Measurements from ENCODE around the gene BTBD9.

Gene BTBD9

GRCh38 chr6:38169221-38169976 lies 470.3 kb downstream of the BTBD9 start:
- no peaks in the 10 kb centered on the region for H3K9me3 ChIP-seq (ENCODE audit: control insufficient read depth, low read length)
- DNase-seq = no peak
- WGBS = 91% methylated on average over 16 of the region's 20 CpGs

GRCh38 chr6:38168699-38169098 lies 471.0 kb downstream of the BTBD9 start:
- peaks cover 14% of the 10 kb centered on the region for H3K4me1 ChIP-seq (ENCODE audit: control insufficient read depth, insufficient read depth, low read depth, low read length)
- peaks cover 1% of the 10 kb centered on the region for H3K79me1 ChIP-seq (replicated peaks; ENCODE audit: low read length, poor library complexity, severe bottlenecking)
- no peak overlapping the region for H2AK5ac ChIP-seq (ENCODE audit: low read length, severe bottlenecking)
- H3K18ac ChIP-seq (ENCODE audit: low read depth in 1 of 2, low read length in 2 of 2) = no peak overlapping the region
- no peak overlapping the region for H3K4me3 ChIP-seq (ENCODE audit: insufficient read depth in 1 of 2, low read depth in 1 of 2, low read length in 2 of 2)
- H3K14ac ChIP-seq (ENCODE audit: low read length in 2 of 2) = no peak overlapping the region
- no peak overlapping the region for H2BK5ac ChIP-seq (ENCODE audit: low read depth, low read length, poor library complexity, severe bottlenecking)
- no peak overlapping the region for H3K4me2 ChIP-seq (ENCODE audit: low read length, poor library complexity, severe bottlenecking)
- H2BK12ac ChIP-seq (ENCODE audit: low read length in 2 of 2) = no peak overlapping the region
- no peak for DNase-seq
- H3K23ac ChIP-seq (ENCODE audit: low read length in 2 of 2) = no peak overlapping the region
- H3K9me3 ChIP-seq (ENCODE audit: control insufficient read depth, low read length) = no peaks in the 10 kb centered on the region
- H2BK15ac ChIP-seq (ENCODE audit: low read depth, poor library complexity, severe bottlenecking) = no peak overlapping the region
- no peak overlapping the region for H3K9ac ChIP-seq (ENCODE audit: low read length)
- no peak overlapping the region for H3K27ac ChIP-seq (ENCODE audit: low read length, poor library complexity, severe bottlenecking)
- no peak overlapping the region for H4K8ac ChIP-seq (ENCODE audit: low read length)
- no peak overlapping the region for H2BK120ac ChIP-seq (ENCODE audit: low read depth, low read length)
- H3K27me3 ChIP-seq (ENCODE audit: control insufficient read depth in 1 of 2, insufficient read depth in 1 of 2, low read length in 2 of 2) = no peaks in the 10 kb centered on the region
- no peak overlapping the region for H3K4ac ChIP-seq (ENCODE audit: low read depth in 1 of 2, low read length in 2 of 2)
- peaks cover 7 to 14% of the 10 kb centered on the region in 2 experiments for H3K36me3 ChIP-seq (ENCODE audit: control insufficient read depth in 1 of 2, insufficient read depth in 2 of 2, low read depth in 1 of 2, low read length in 2 of 2)
- 93% methylated on average over 8 of the region's 8 CpGs for WGBS
- H4K91ac ChIP-seq (ENCODE audit: low read length) = no peak overlapping the region
- H2AFZ ChIP-seq (ENCODE audit: low read depth, low read length) = no peak overlapping the region

More at GRCh38 chr6:38169221-38169976, 470.3 kb downstream of the BTBD9 start:
- H2BK120ac ChIP-seq (ENCODE audit: low read depth, low read length) = no peak overlapping the region
- H3K79me1 ChIP-seq (replicated peaks; ENCODE audit: low read length, poor library complexity, severe bottlenecking) = peaks cover 1% of the 10 kb centered on the region
- no peak overlapping the region for H3K4me2 ChIP-seq (ENCODE audit: low read length, poor library complexity, severe bottlenecking)
- no peak overlapping the region for H3K4ac ChIP-seq (ENCODE audit: low read depth in 1 of 2, low read length in 2 of 2)
- no peak overlapping the region for H3K27ac ChIP-seq (ENCODE audit: low read length, poor library complexity, severe bottlenecking)
- H4K8ac ChIP-seq (ENCODE audit: low read length) = no peak overlapping the region
- H3K9ac ChIP-seq (ENCODE audit: low read length) = no peak overlapping the region
- no peak overlapping the region for H3K18ac ChIP-seq (ENCODE audit: low read depth in 1 of 2, low read length in 2 of 2)
- H3K27me3 ChIP-seq (ENCODE audit: control insufficient read depth in 1 of 2, insufficient read depth in 1 of 2, low read length in 2 of 2) = no peaks in the 10 kb centered on the region
- peaks cover 14% of the 10 kb centered on the region for H3K4me1 ChIP-seq (ENCODE audit: control insufficient read depth, insufficient read depth, low read depth, low read length)
- no peak overlapping the region for H2BK15ac ChIP-seq (ENCODE audit: low read depth, poor library complexity, severe bottlenecking)
- no peak overlapping the region for H2BK12ac ChIP-seq (ENCODE audit: low read length in 2 of 2)
- no peak overlapping the region for H2AFZ ChIP-seq (ENCODE audit: low read depth, low read length)
- H2BK5ac ChIP-seq (ENCODE audit: low read depth, low read length, poor library complexity, severe bottlenecking) = no peak overlapping the region
- H3K23ac ChIP-seq (ENCODE audit: low read length in 2 of 2) = no peak overlapping the region
- H3K36me3 ChIP-seq (ENCODE audit: control insufficient read depth in 1 of 2, insufficient read depth in 2 of 2, low read depth in 1 of 2, low read length in 2 of 2) = peaks cover 13 to 19% of the 10 kb centered on the region in 2 experiments
- no peak overlapping the region for H3K4me3 ChIP-seq (ENCODE audit: insufficient read depth in 1 of 2, low read depth in 1 of 2, low read length in 2 of 2)
- H2AK5ac ChIP-seq (ENCODE audit: low read length, severe bottlenecking) = no peak overlapping the region
- H3K14ac ChIP-seq (ENCODE audit: low read length in 2 of 2) = no peak overlapping the region
- H4K91ac ChIP-seq (ENCODE audit: low read length) = no peak overlapping the region

GRCh38 chr6:38168126-38168525 lies 471.6 kb downstream of the BTBD9 start:
- Histone ChIP-seq H3K4ac (ENCODE audit: low read depth in 1 of 2, low read length in 2 of 2) (no peak overlapping the region), H3K4me1 (ENCODE audit: control insufficient read depth, insufficient read depth, low read depth, low read length) (peaks cover 14% of the 10 kb centered on the region)
- no peak for DNase-seq

GRCh38 chr6:38167598-38167997 lies 472.1 kb downstream of the BTBD9 start:
- Histone ChIP-seq H3K27ac (ENCODE audit: low read length, poor library complexity, severe bottlenecking) (no peak overlapping the region), H3K4ac (ENCODE audit: low read depth in 1 of 2, low read length in 2 of 2) (no peak overlapping the region), H3K23ac (ENCODE audit: low read length in 2 of 2) (no peak overlapping the region), H3K27me3 (ENCODE audit: control insufficient read depth in 1 of 2, insufficient read depth in 1 of 2, low read length in 2 of 2) (no peaks in the 10 kb centered on the region), H3K18ac (ENCODE audit: low read depth in 1 of 2, low read length in 2 of 2) (peak overlapping the region in 1 of 2 experiments; percentile 11), H3K36me3 (ENCODE audit: control insufficient read depth in 1 of 2, insufficient read depth in 2 of 2, low read depth in 1 of 2, low read length in 2 of 2) (peaks cover 0 to 17% of the 10 kb centered on the region in 2 experiments), H2BK120ac (ENCODE audit: low read depth, low read length) (no peak overlapping the region), H3K14ac (ENCODE audit: low read length in 2 of 2) (no peak overlapping the region), H3K9ac (ENCODE audit: low read length) (no peak overlapping the region), H4K8ac (ENCODE audit: low read length) (no peak overlapping the region), H2AK5ac (ENCODE audit: low read length, severe bottlenecking) (no peak overlapping the region), H3K4me2 (ENCODE audit: low read length, poor library complexity, severe bottlenecking) (no peak overlapping the region), H3K4me1 (ENCODE audit: control insufficient read depth, insufficient read depth, low read depth, low read length) (peaks cover 14% of the 10 kb centered on the region), H2BK12ac (ENCODE audit: low read length in 2 of 2) (no peak overlapping the region), H2AFZ (ENCODE audit: low read depth, low read length) (no peak overlapping the region), H2BK5ac (ENCODE audit: low read depth, low read length, poor library complexity, severe bottlenecking) (no peak overlapping the region), H3K9me3 (ENCODE audit: control insufficient read depth, low read length) (no peaks in the 10 kb centered on the region), H4K91ac (ENCODE audit: low read length) (no peak overlapping the region), H2BK15ac (ENCODE audit: low read depth, poor library complexity, severe bottlenecking) (no peak overlapping the region), H3K79me1 (replicated peaks; ENCODE audit: low read length, poor library complexity, severe bottlenecking) (peaks cover 3% of the 10 kb centered on the region), H3K4me3 (ENCODE audit: insufficient read depth in 1 of 2, low read depth in 1 of 2, low read length in 2 of 2) (no peak overlapping the region)
- DNase-seq = no peak
- 87% methylated on average over 11 of the region's 11 CpGs for WGBS

More at GRCh38 chr6:38168126-38168525, 471.6 kb downstream of the BTBD9 start:
- Histone ChIP-seq H3K18ac (ENCODE audit: low read depth in 1 of 2, low read length in 2 of 2) (peak overlapping the region in 1 of 2 experiments; percentile 11), H3K9me3 (ENCODE audit: control insufficient read depth, low read length) (no peaks in the 10 kb centered on the region), H2BK15ac (ENCODE audit: low read depth, poor library complexity, severe bottlenecking) (no peak overlapping the region), H4K91ac (ENCODE audit: low read length) (no peak overlapping the region), H2AFZ (ENCODE audit: low read depth, low read length) (no peak overlapping the region), H3K23ac (ENCODE audit: low read length in 2 of 2) (no peak overlapping the region), H2BK12ac (ENCODE audit: low read length in 2 of 2) (no peak overlapping the region), H3K27me3 (ENCODE audit: control insufficient read depth in 1 of 2, insufficient read depth in 1 of 2, low read length in 2 of 2) (no peaks in the 10 kb centered on the region), H3K27ac (ENCODE audit: low read length, poor library complexity, severe bottlenecking) (no peak overlapping the region), H3K36me3 (ENCODE audit: control insufficient read depth in 1 of 2, insufficient read depth in 2 of 2, low read depth in 1 of 2, low read length in 2 of 2) (peaks cover under 1 to 13% of the 10 kb centered on the region in 2 experiments), H3K14ac (ENCODE audit: low read length in 2 of 2) (no peak overlapping the region), H2BK5ac (ENCODE audit: low read depth, low read length, poor library complexity, severe bottlenecking) (no peak overlapping the region), H2AK5ac (ENCODE audit: low read length, severe bottlenecking) (no peak overlapping the region), H3K4me2 (ENCODE audit: low read length, poor library complexity, severe bottlenecking) (no peak overlapping the region), H3K79me1 (replicated peaks; ENCODE audit: low read length, poor library complexity, severe bottlenecking) (peaks cover 2% of the 10 kb centered on the region), H3K4me3 (ENCODE audit: insufficient read depth in 1 of 2, low read depth in 1 of 2, low read length in 2 of 2) (no peak overlapping the region), H4K8ac (ENCODE audit: low read length) (no peak overlapping the region), H3K9ac (ENCODE audit: low read length) (no peak overlapping the region), H2BK120ac (ENCODE audit: low read depth, low read length) (no peak overlapping the region)
- 95% methylated on average over 13 of the region's 13 CpGs for WGBS

Data from mesenchymal stem cell (in vitro differentiated cells and primary cell).